Lower lobe of right lung (tissue), 2 donors: ENCODE measurements around the gene RPL26. TPM values are rescaled to one million over a fixed set of nuclear protein-coding genes. Genes with fewer than 3 reads are reported as not detected.

Source experiments
- ATAC-seq, 2 donors: fragments of 200-7000 bp; cut with Tn5 transposase; one replicate each; pipeline ENCODE4 v1.9.1; 2020 to 2022; ENCODE audit warnings: mild to moderate bottlenecking in 2 of 2, moderate library complexity in 2 of 2
- DNase-seq: peaks from one replicate; pipeline ENCODE4 v3.0.0-alpha.2; 2020
- H3K27ac ChIP-seq: fragments of 200-600 bp; one replicate; pipeline ENCODE4 v1.8.0; 2022
- H3K27me3 ChIP-seq: fragments of 200-600 bp; one replicate; pipeline ENCODE4 v1.8.0; 2022; ENCODE audit warnings: low read depth
- H3K36me3 ChIP-seq: fragments of 200-600 bp; one replicate; pipeline ENCODE4 v1.8.0; 2022; ENCODE audit warnings: mild to moderate bottlenecking
- H3K4me1 ChIP-seq: fragments of 200-600 bp; one replicate; pipeline ENCODE4 v1.8.0; 2022
- H3K4me3 ChIP-seq: fragments of 200-600 bp; one replicate; pipeline ENCODE4 v1.8.0; 2022; ENCODE audit warnings: mild to moderate bottlenecking
- H3K9me3 ChIP-seq: fragments of 200-600 bp; one replicate; pipeline ENCODE4 v1.8.0; 2022
- intact Hi-C: fragments of 100-400 bp; cut with DNase I; formaldehyde crosslinking; loops from one replicate; pipeline ENCODE4 v1.11.0; 2022
- total RNA-seq: library from RNA; stranded (reverse); fragmentation: NEBNext Ultra II Directional; extraction: Animal tissue kit (Norgen Biotek cat#: 25700); gene quantifications from one replicate; pipeline ENCODE4 v1.2.1, GENCODE V29; 2021
- TF ChIP-seq, protein P1 (sequence below): fragments of 200-600 bp; IDR thresholded peaks from one replicate; pipeline ENCODE4 v1.8.0; 2022; ENCODE audit warnings: antibody characterized with exemption, mild to moderate bottlenecking
- donor health status: DM: no; HTN: yes; CAD: no; lungs with severe emphysema.

Gene RPL26
- total RNA-seq, 1 donor from 2014 or later = 1,194 TPM

DNA sequence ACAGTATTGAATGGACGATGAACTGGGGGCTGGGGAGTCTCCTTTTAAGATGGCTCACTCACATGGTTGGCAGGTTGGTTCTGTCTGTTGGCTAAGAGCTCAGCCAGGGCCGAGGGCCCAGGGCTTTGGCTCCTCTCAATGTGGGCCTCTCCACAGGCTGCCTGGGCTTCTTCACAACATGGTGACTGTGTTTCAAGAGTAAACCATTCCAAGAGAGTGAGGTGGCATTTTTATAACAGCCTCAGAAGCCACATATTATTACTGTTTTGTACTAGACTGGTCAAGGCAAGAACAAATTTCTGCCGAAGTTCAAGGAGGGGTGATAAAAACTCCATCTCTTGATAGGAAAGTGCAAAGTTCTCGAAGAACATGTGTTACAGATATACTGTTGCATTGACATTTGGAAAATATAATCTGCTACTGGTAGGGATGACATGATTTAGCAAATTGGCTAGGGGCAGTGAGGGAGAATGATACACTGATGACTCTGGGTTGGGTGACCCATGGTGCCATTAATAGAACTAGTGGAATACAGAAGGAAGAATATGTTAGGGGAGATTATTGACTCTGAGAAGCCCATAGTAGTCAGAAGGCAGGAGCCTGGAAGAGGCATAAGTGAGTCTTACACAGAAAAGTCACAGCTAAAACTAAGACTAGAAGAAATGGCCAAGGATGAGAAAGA, 20.2 kb downstream of the RPL26 start:
- Histone ChIP-seq H3K27ac (no peak overlapping the region), H3K36me3 (peaks cover 4% of the 10 kb centered on the region), H3K4me1 (peaks cover 14% of the 10 kb centered on the region), H3K9me3 (no peaks in the 10 kb centered on the region), H3K4me3 (no peak overlapping the region), H3K27me3 (no peaks in the 10 kb centered on the region)
- DNase-seq (no peak), ATAC-seq (no peak)
- TF ChIP-seq, protein P1, sequence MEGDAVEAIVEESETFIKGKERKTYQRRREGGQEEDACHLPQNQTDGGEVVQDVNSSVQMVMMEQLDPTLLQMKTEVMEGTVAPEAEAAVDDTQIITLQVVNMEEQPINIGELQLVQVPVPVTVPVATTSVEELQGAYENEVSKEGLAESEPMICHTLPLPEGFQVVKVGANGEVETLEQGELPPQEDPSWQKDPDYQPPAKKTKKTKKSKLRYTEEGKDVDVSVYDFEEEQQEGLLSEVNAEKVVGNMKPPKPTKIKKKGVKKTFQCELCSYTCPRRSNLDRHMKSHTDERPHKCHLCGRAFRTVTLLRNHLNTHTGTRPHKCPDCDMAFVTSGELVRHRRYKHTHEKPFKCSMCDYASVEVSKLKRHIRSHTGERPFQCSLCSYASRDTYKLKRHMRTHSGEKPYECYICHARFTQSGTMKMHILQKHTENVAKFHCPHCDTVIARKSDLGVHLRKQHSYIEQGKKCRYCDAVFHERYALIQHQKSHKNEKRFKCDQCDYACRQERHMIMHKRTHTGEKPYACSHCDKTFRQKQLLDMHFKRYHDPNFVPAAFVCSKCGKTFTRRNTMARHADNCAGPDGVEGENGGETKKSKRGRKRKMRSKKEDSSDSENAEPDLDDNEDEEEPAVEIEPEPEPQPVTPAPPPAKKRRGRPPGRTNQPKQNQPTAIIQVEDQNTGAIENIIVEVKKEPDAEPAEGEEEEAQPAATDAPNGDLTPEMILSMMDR = no peak
- intact Hi-C loops = no loop called here

DNA sequence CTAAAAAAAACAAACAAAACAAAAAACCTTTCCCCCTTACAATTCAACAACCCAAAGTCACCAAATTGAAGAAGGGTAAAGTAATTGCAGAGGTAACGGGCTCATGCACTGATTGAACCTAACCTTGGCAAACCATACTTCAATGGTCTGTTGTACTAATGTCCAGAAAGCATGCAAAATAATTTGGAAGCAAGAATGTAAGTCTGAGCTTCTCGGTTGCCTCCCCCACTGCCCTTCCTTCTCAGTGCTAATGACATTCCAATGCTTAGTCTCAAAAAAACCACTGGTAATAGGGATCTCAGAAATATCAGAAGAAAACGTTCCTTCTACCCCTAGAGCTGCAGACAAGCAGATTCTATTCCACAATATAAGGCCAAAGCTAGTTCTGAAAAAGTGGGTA, 22.2 kb downstream of the RPL26 start:
- H3K27me3 ChIP-seq = no peaks in the 10 kb centered on the region
- no peak for ATAC-seq
- H3K9me3 ChIP-seq = no peaks in the 10 kb centered on the region
- H3K4me3 ChIP-seq = no peak overlapping the region
- H3K4me1 ChIP-seq = peaks cover 11% of the 10 kb centered on the region
- H3K27ac ChIP-seq = peak overlapping the region; percentile 10
- peaks cover 4% of the 10 kb centered on the region for H3K36me3 ChIP-seq
- DNase-seq = no peak
- intact Hi-C loops = no loop called here
- TF ChIP-seq, protein P1 = no peak

DNA sequence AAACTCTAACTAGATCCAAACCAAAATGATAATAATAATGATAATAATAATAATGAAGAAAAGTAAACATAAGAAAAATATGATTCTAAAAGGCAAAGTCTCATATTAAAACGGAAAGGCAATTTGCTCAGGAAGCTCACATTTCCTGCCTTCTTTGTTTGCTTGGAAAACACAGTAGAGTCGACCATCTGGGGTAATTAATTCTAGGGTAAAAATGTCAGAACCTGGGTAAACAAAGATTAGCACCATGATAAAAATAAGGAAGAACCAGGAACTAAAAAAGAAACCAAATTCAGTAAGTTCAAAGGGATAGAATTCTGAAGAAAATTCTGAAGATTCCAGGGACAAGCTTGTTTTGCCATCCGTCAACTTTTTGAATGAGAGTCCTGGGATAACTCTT, 22.7 kb downstream of the RPL26 start:
- no peaks in the 10 kb centered on the region for H3K27me3 ChIP-seq
- H3K27ac ChIP-seq = no peak overlapping the region
- DNase-seq = no peak
- intact Hi-C loops = no loop called here
- peaks cover 6% of the 10 kb centered on the region for H3K4me1 ChIP-seq
- H3K4me3 ChIP-seq = no peak overlapping the region
- ATAC-seq = no peak
- peaks cover 4% of the 10 kb centered on the region for H3K36me3 ChIP-seq
- H3K9me3 ChIP-seq = no peaks in the 10 kb centered on the region
- TF ChIP-seq, protein P1 = no peak

DNA sequence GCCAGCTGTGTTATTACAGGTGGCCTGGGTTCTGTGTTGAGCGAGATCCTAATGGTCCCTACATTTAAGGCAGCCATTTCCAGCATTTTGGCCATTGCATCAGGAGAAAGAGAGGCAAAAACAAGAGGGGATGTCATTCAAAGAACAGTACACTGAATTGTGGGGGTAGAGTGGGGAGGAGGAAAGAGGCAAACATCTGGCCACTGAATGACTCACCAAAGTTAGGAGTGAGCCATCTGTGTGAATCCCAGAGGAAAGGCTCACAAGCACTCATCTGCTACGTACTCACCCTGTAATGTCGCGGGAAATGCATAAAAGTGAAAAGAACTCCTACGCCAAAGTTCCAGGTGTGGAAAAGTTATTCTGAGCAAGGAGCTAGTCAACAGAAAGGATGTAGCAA, 23.2 kb downstream of the RPL26 start:
- DNase-seq = no peak
- ATAC-seq = no peak

DNA sequence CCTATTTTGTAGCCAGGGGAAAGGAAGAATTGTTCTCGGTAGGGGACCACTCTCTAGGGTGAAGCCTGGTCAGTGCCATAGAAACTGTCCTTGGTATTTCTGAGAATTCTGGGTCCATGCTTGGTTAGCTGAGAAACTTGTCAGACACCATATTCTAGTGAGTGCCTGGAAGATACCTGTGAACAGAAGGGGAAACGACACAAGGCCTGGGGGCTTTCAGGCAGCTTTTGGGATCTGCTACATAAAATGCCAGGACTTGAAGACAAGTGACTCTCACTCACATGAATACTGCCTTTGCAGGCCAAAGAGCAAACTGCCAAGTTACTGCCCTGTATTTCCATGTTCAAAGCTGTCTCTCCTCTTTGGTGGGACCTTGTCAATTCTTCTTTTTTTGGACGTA, 25.1 kb downstream of the RPL26 start:
- H3K4me1 ChIP-seq = peaks cover 6% of the 10 kb centered on the region
- H3K9me3 ChIP-seq = no peaks in the 10 kb centered on the region
- TF ChIP-seq, protein P1 = no peak
- no peak for DNase-seq
- H3K36me3 ChIP-seq = no peaks in the 10 kb centered on the region
- no peak overlapping the region for H3K27ac ChIP-seq
- intact Hi-C loops = no loop called here
- ATAC-seq = no peak
- no peak overlapping the region for H3K4me3 ChIP-seq
- no peaks in the 10 kb centered on the region for H3K27me3 ChIP-seq

More for the DNA sequence above, 23.2 kb downstream of the RPL26 start:
- Histone ChIP-seq H3K4me3 (no peak overlapping the region), H3K4me1 (peaks cover 6% of the 10 kb centered on the region), H3K36me3 (peaks cover 4% of the 10 kb centered on the region), H3K9me3 (no peaks in the 10 kb centered on the region), H3K27ac (peak overlapping the region; percentile 28), H3K27me3 (no peaks in the 10 kb centered on the region)
- intact Hi-C loops = no loop called here
- TF ChIP-seq, protein P1 = no peak
